Panc1 (cell line): ENCODE measurements around the gene NFKBIZ. TPM values are rescaled to one million over a fixed set of nuclear protein-coding genes. Genes with fewer than 3 reads are reported as not detected.

Source experiments
- ATAC-seq: fragments of 200-7000 bp; cut with Tn5 transposase; 2 replicates; pipeline ENCODE4 v1.9.1; 2020; ENCODE audit warnings: mild to moderate bottlenecking, moderate library complexity
- BruUV-seq: library from RNA; stranded (reverse); fragments of 400-500 nt; replicated peaks from 2 replicates; lab custom pipeline; 2021; lab: Mats Ljungman, UMichigan
- CTCF ChIA-PET: fragments of 300-600 bp; sonication (Branson Sonifier 250); formaldehyde crosslinking; loops from one replicate; lab custom pipeline; 2022; ENCODE audit warnings: antibody characterized with exemption; lab: Charles Lee
- POLR2A ChIA-PET: fragments of 300-600 bp; sonication (Branson Sonifier 250); formaldehyde crosslinking; loops from one replicate; lab custom pipeline; 2022; ENCODE audit warnings: antibody characterized with exemption; lab: Charles Lee
- DNase-seq: peaks from one replicate; pipeline ENCODE4 v3.0.0-alpha.2; 2010; ENCODE audit warnings: low read depth, low spot score
- H3K27ac ChIP-seq: 2 replicates; pipeline ENCODE4 v1.5.1; 2011; ENCODE audit warnings: mild to moderate bottlenecking, low read length, inconsistent platforms
- H3K27me3 ChIP-seq: fragments of 200-500 bp; sonication (Bioruptor generic); 2 replicates; pipeline ENCODE4 v1.6.0; 2014; ENCODE audit warnings: low read length, inconsistent platforms; ENCODE audit not compliant: control insufficient read depth, insufficient read depth
- H3K36me3 ChIP-seq: fragments of 200-500 bp; sonication (Bioruptor generic); 2 replicates; pipeline ENCODE4 v1.5.1; 2014; ENCODE audit warnings: inconsistent platforms, mild to moderate bottlenecking, low read length, moderate library complexity; ENCODE audit not compliant: control insufficient read depth, insufficient read depth
- H3K4me1 ChIP-seq: 2 replicates; pipeline ENCODE4 v1.5.1; 2011; ENCODE audit warnings: inconsistent platforms, mild to moderate bottlenecking, low read length, moderate library complexity; ENCODE audit not compliant: control insufficient read depth, insufficient read depth
- H3K4me3 ChIP-seq, 2 experiments: 2 replicates each; pipeline ENCODE4 v1.5.1; 2011 to 2012; ENCODE audit warnings: low read depth in 2 of 2, low read length in 2 of 2, mild to moderate bottlenecking in 2 of 2, inconsistent platforms in 1 of 2, moderate library complexity in 1 of 2
- H3K9me3 ChIP-seq: fragments of 200-500 bp; sonication (Bioruptor generic); 2 replicates; pipeline ENCODE4 v1.5.1; 2014; ENCODE audit warnings: low read depth, mild to moderate bottlenecking, inconsistent platforms, low read length, moderate library complexity; ENCODE audit not compliant: control insufficient read depth, insufficient read depth
- POLR2AphosphoS5 ChIP-seq: IDR thresholded peaks from 2 replicates; pipeline ENCODE4 v1.6.1; 2012; ENCODE audit warnings: mild to moderate bottlenecking, low read depth, low read length, moderate library complexity
- SIN3A ChIP-seq: IDR thresholded peaks from 2 replicates; pipeline ENCODE4 v1.6.1; 2012; ENCODE audit warnings: low read depth, mild to moderate bottlenecking, low read length, moderate library complexity, borderline replicate concordance; ENCODE audit not compliant: insufficient read depth
- TCF7L2 ChIP-seq: IDR thresholded peaks from 2 replicates; pipeline ENCODE4 v1.6.1; 2011; ENCODE audit warnings: mild to moderate bottlenecking, low read depth, low read length, inconsistent platforms
- in situ Hi-C: cut with HindIII; loops from 2 replicates; pipeline ENCODE4 v1.10.0; 2016; ENCODE audit warnings: low sequenced_read_pairs, low pct_unique_long_range_greater_than_20kb
- intact Hi-C: fragments of 100-400 bp; cut with micrococcal nuclease; formaldehyde crosslinking; loops from one replicate; pipeline ENCODE4 v1.10.0; 2022; ENCODE audit not compliant: unreplicated experiment
- total RNA-seq: library from RNA; stranded (reverse); gene quantifications from one replicate; pipeline ENCODE4 v1.2.1, GENCODE V29; 2021; ENCODE audit not compliant: unreplicated experiment
- TF ChIP-seq, protein P1 (sequence below): fragments of 450-650 bp; IDR thresholded peaks from 2 replicates; pipeline ENCODE4 v1.5.1; 2017; ENCODE audit warnings: mild to moderate bottlenecking
- TF ChIP-seq, protein P2 (sequence below), 2 experiments: IDR thresholded peaks; 2 replicates each; pipeline ENCODE4 v1.6.1; 2011 to 2012; ENCODE audit warnings: low read depth in 2 of 2, control low read depth in 1 of 2, low read length in 1 of 2, mild to moderate bottlenecking in 1 of 2, moderate library complexity in 1 of 2; ENCODE audit not compliant: insufficient read depth in 1 of 2

Gene NFKBIZ
- total RNA-seq, 1 experiment from 2014 or later: 17.4 TPM

DNA sequence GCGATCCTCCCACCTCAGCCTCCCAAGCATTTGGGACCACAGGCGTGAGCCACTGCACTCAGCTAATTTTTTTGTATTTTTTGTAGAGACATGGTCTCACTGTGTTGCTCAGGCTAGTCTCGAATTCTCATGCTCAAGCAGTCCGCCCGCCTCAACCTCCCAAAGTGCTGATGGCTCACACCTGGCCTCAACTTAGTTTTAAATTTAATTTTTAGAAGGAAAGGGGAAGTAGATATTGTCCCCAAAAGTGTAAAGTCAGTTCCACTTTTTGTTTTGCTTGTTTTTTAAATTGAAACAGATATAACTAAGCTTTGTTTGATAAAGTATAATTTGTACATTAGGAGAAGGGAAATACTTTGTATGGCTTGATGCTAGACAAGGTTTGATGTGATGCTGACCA, 31.3 kb upstream of the NFKBIZ start:
- Histone ChIP-seq H3K36me3 (no peaks in the 10 kb centered on the region), H3K27ac (no peak overlapping the region), H3K27me3 (no peaks in the 10 kb centered on the region), H3K4me3 (no peak overlapping the region), H3K4me1 (no peaks in the 10 kb centered on the region), H3K9me3 (no peaks in the 10 kb centered on the region)
- DNase-seq (no peak), ATAC-seq (no peak)
- TF ChIP-seq, protein P1, sequence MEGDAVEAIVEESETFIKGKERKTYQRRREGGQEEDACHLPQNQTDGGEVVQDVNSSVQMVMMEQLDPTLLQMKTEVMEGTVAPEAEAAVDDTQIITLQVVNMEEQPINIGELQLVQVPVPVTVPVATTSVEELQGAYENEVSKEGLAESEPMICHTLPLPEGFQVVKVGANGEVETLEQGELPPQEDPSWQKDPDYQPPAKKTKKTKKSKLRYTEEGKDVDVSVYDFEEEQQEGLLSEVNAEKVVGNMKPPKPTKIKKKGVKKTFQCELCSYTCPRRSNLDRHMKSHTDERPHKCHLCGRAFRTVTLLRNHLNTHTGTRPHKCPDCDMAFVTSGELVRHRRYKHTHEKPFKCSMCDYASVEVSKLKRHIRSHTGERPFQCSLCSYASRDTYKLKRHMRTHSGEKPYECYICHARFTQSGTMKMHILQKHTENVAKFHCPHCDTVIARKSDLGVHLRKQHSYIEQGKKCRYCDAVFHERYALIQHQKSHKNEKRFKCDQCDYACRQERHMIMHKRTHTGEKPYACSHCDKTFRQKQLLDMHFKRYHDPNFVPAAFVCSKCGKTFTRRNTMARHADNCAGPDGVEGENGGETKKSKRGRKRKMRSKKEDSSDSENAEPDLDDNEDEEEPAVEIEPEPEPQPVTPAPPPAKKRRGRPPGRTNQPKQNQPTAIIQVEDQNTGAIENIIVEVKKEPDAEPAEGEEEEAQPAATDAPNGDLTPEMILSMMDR: no peak
- TF ChIP-seq, protein P2, sequence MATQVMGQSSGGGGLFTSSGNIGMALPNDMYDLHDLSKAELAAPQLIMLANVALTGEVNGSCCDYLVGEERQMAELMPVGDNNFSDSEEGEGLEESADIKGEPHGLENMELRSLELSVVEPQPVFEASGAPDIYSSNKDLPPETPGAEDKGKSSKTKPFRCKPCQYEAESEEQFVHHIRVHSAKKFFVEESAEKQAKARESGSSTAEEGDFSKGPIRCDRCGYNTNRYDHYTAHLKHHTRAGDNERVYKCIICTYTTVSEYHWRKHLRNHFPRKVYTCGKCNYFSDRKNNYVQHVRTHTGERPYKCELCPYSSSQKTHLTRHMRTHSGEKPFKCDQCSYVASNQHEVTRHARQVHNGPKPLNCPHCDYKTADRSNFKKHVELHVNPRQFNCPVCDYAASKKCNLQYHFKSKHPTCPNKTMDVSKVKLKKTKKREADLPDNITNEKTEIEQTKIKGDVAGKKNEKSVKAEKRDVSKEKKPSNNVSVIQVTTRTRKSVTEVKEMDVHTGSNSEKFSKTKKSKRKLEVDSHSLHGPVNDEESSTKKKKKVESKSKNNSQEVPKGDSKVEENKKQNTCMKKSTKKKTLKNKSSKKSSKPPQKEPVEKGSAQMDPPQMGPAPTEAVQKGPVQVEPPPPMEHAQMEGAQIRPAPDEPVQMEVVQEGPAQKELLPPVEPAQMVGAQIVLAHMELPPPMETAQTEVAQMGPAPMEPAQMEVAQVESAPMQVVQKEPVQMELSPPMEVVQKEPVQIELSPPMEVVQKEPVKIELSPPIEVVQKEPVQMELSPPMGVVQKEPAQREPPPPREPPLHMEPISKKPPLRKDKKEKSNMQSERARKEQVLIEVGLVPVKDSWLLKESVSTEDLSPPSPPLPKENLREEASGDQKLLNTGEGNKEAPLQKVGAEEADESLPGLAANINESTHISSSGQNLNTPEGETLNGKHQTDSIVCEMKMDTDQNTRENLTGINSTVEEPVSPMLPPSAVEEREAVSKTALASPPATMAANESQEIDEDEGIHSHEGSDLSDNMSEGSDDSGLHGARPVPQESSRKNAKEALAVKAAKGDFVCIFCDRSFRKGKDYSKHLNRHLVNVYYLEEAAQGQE (IDR thresholded peaks at IDR 0.05; ENCODE audit: insufficient read depth in 1 of 2, low read depth in 2 of 2, low read length in 1 of 2): no peak
- no peak for TF ChIP-seq POLR2AphosphoS5
- TF ChIP-seq SIN3A: no peak
- no peak for TF ChIP-seq TCF7L2
- ChIA-PET POLR2A (no interaction called here), CTCF (no interaction called here)
- in situ Hi-C loops (loop anchor here (25.0 kb wide), 1 partner anchor 719 kb away; no protein-coding TSS in a partner anchor), intact Hi-C loops (no loop called here)
- BruUV-seq: no TSS peak

DNA sequence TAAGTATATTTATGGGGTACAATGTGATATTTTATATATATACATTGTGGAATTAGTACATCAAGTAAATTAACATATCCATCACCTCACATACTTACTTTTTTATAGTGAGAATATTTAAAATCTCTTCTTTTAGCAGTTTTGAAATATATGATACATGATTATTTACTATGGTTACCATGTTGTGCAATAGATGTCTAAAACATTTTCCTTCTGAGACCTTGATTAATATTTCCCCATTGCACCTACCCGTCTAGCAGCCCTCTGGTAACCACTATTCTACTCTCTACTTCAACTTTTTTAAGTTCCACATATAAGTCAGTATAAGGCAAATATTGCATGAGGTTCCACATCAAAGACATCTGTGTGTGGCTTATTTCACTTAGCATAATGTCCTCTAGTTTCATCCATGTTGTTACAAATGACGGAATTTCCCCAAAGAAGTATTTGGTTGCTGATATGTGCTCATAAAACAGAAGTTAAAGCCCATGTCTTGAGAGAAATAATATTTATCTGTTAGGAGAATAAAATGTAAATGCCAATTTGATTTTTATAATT, 29.6 kb upstream of the NFKBIZ start:
- TF ChIP-seq SIN3A (no peak), POLR2AphosphoS5 (no peak), TCF7L2 (no peak)
- TF ChIP-seq, protein P1: no peak
- TF ChIP-seq, protein P2 (IDR thresholded peaks at IDR 0.05; ENCODE audit: insufficient read depth in 1 of 2, low read depth in 2 of 2, low read length in 1 of 2): no peak
- H3K27ac ChIP-seq: no peak overlapping the region
- in situ Hi-C loops (loop anchor here (25.0 kb wide), 1 partner anchor 718 kb away; no protein-coding TSS in a partner anchor), intact Hi-C loops (no loop called here)
- BruUV-seq: no TSS peak
- ATAC-seq (no peak), DNase-seq (no peak)
- H3K4me3 ChIP-seq: no peak overlapping the region
- no peaks in the 10 kb centered on the region for H3K27me3 ChIP-seq
- no peaks in the 10 kb centered on the region for H3K36me3 ChIP-seq
- POLR2A ChIA-PET: no interaction called here
- H3K9me3 ChIP-seq: no peaks in the 10 kb centered on the region
- H3K4me1 ChIP-seq: no peaks in the 10 kb centered on the region
- CTCF ChIA-PET: no interaction called here
